Esophagus muscularis mucosa (tissue), 4 donors: ENCODE data around the gene FLT4. TPM values are rescaled to one million over a fixed set of nuclear protein-coding genes. Genes with fewer than 3 reads are reported as not detected.

Source experiments
- DNase-seq: peaks from one replicate; pipeline ENCODE4 v3.0.0-alpha.2; 2017; ENCODE audit errors: extremely low spot score
- H3K27ac ChIP-seq, 4 donors: fragments of 200-600 bp; sonication (generic); replicated peaks in 1 of 4; 1 replicate in 3 of 4; 2 replicates in 1 of 4; pipeline ENCODE4 v1.5.1; 2016 to 2019; ENCODE audit warnings: mild to moderate bottlenecking in 1 of 4
- H3K27me3 ChIP-seq, 4 donors: fragments of 200-600 bp; sonication (generic); one replicate each; pipeline versions ENCODE4 v1.5.1 to v1.6.0; 2016 to 2019
- H3K36me3 ChIP-seq, 4 donors: fragments of 200-600 bp; sonication (generic); one replicate each; pipeline ENCODE4 v1.5.1; 2016 to 2019
- H3K4me1 ChIP-seq, 4 donors: fragments of 200-600 bp; sonication (generic); one replicate each; pipeline ENCODE4 v1.5.1; 2016 to 2019
- H3K4me3 ChIP-seq, 4 donors: fragments of 200-600 bp; sonication (generic); 1 replicate in 2 of 4; 2 replicates in 2 of 4; pipeline ENCODE4 v1.5.1; 2016 to 2019; ENCODE audit warnings: mild to moderate bottlenecking in 4 of 4, moderate library complexity in 1 of 4
- H3K9me3 ChIP-seq, 4 donors: fragments of 200-600 bp; sonication (generic); 1 replicate in 3 of 4; 2 replicates in 1 of 4; pipeline ENCODE4 v1.5.1; 2016 to 2019
- CTCF ChIP-seq, 3 experiments: fragments of 200-600 bp in 2 of 3; fragments of 450-650 bp in 1 of 3; sonication (generic) in 2 of 3; IDR thresholded peaks; one replicate each; pipeline ENCODE4 v1.5.1; 2017 to 2019; ENCODE audit warnings: antibody characterized with exemption in 3 of 3, mild to moderate bottlenecking in 2 of 3, moderate library complexity in 1 of 3
- EP300 ChIP-seq: sonication (generic); formaldehyde crosslinking; IDR thresholded peaks from one replicate; pipeline ENCODE4 v1.6.1; 2017; ENCODE audit warnings: antibody characterized with exemption
- POLR2A ChIP-seq: fragments of 450-650 bp; IDR thresholded peaks from one replicate; pipeline ENCODE4 v1.6.1; 2017; ENCODE audit warnings: antibody characterized with exemption, moderate library complexity, mild to moderate bottlenecking, low read depth
- POLR2AphosphoS5 ChIP-seq, 2 donors: sonication (generic); formaldehyde crosslinking; IDR thresholded peaks; one replicate each; pipeline ENCODE4 v1.6.1; 2017; ENCODE audit warnings: antibody characterized with exemption in 2 of 2
- WGBS: methylation state at CpG from one replicate; pipeline ENCODE4 v1.1.5; 2018; 5-methylcytosine and 5-hydroxymethylcytosine counted together
- intact Hi-C: fragments of 100-400 bp; cut with DNase I; formaldehyde crosslinking; loops from one replicate; pipeline ENCODE4 v1.15.1; 2023
- total RNA-seq, 4 donors: library from RNA; depleted of rRNA; stranded (reverse); fragments of >200 nt; gene quantifications; one replicate each; pipeline versions ENCODE4 v1.1.0 to v1.2.1, GENCODE V29; 2016

The FLT4 gene
- total RNA-seq, 4 donors from 2014 or later, result 10.4 to 15.6 (median 11.8) TPM

- DNase-seq, result no peak
- WGBS, result 85% methylated on average over 8 of the region's 8 CpGs
- no peaks in the 10 kb centered on the region for H3K27me3 ChIP-seq
- peaks cover 27 to 87% (median 61%) of the 10 kb centered on the region in 4 donors for H3K36me3 ChIP-seq
- intact Hi-C loops, result no loop called here
- H3K4me3 ChIP-seq, result no peak overlapping the region
- H3K27ac ChIP-seq, result no peak overlapping the region
- peaks cover 0 to 5% (median 0%) of the 10 kb centered on the region in 4 donors for H3K4me1 ChIP-seq
- TF ChIP-seq CTCF (IDR thresholded peaks at IDR 0.05), result no peak
- no peak for TF ChIP-seq POLR2A
- no peak for TF ChIP-seq EP300
- TF ChIP-seq POLR2AphosphoS5 (IDR thresholded peaks at IDR 0.05), result no peak
- no peaks in the 10 kb centered on the region for H3K9me3 ChIP-seq
Observed at GRCh38 chr5:180568914-180569313, 80.5 kb downstream of the FLT4 start.

- Histone ChIP-seq H3K4me1 (no peaks in the 10 kb centered on the region), H3K36me3 (peaks cover 20 to 51% (median 40%) of the 10 kb centered on the region in 4 donors), H3K4me3 (no peak overlapping the region), H3K27me3 (no peaks in the 10 kb centered on the region), H3K27ac (no peak overlapping the region), H3K9me3 (no peaks in the 10 kb centered on the region)
- 84% methylated on average over 3 of the region's 3 CpGs for WGBS
- TF ChIP-seq CTCF (IDR thresholded peaks at IDR 0.05) (no peak), EP300 (no peak), POLR2A (no peak), POLR2AphosphoS5 (IDR thresholded peaks at IDR 0.05) (no peak)
- DNase-seq, result no peak
- intact Hi-C loops, result no loop called here
Observed at GRCh38 chr5:180563994-180564393, 85.4 kb downstream of the FLT4 start.

GRCh38 chr5:180558232-180558631 lies 91.2 kb downstream of the FLT4 start:
- no peaks in the 10 kb centered on the region for H3K27me3 ChIP-seq
- H3K36me3 ChIP-seq, result peaks cover 0 to 27% (median 16%) of the 10 kb centered on the region in 4 donors
- TF ChIP-seq EP300, result no peak
- TF ChIP-seq CTCF (IDR thresholded peaks at IDR 0.05), result no peak
- no peak for TF ChIP-seq POLR2AphosphoS5 (IDR thresholded peaks at IDR 0.05)
- TF ChIP-seq POLR2A, result no peak
- H3K4me3 ChIP-seq, result no peak overlapping the region
- H3K4me1 ChIP-seq, result no peaks in the 10 kb centered on the region
- no peak overlapping the region for H3K27ac ChIP-seq
- intact Hi-C loops, result no loop called here
- WGBS, result 92% methylated on average over 11 of the region's 11 CpGs
- DNase-seq, result no peak
- H3K9me3 ChIP-seq, result no peaks in the 10 kb centered on the region

GRCh38 chr5:180557217-180557809 lies 92.1 kb downstream of the FLT4 start:
- H3K4me3 ChIP-seq, result no peak overlapping the region
- no peaks in the 10 kb centered on the region for H3K9me3 ChIP-seq
- DNase-seq, result no peak
- H3K4me1 ChIP-seq, result no peaks in the 10 kb centered on the region
- TF ChIP-seq POLR2A (no peak), EP300 (no peak), CTCF (IDR thresholded peaks at IDR 0.05) (no peak), POLR2AphosphoS5 (IDR thresholded peaks at IDR 0.05) (no peak)
- H3K36me3 ChIP-seq, result peaks cover 0 to 29% (median 18%) of the 10 kb centered on the region in 4 donors
- WGBS, result 89% methylated on average over 2 of the region's 2 CpGs
- no peaks in the 10 kb centered on the region for H3K27me3 ChIP-seq
- no peak overlapping the region for H3K27ac ChIP-seq
- intact Hi-C loops, result no loop called here
